Suprapubic skin (tissue), 3 donors: Measurements from ENCODE around the gene MYO5B.

Experiments used
- CTCF ChIP-seq, 2 donors: fragments of 200-600 bp in 1 of 2; fragments of 450-650 bp in 1 of 2; sonication (generic) in 1 of 2; IDR thresholded peaks; one replicate each; pipeline ENCODE4 v1.5.1; 2016 to 2019; ENCODE audit warnings: antibody characterized with exemption in 2 of 2, mild to moderate bottlenecking in 1 of 2, moderate library complexity in 1 of 2
- POLR2AphosphoS5 ChIP-seq, 3 donors: sonication (generic); formaldehyde crosslinking; IDR thresholded peaks; one replicate each; pipeline ENCODE4 v1.6.1; 2017; ENCODE audit warnings: antibody characterized with exemption in 3 of 3

GRCh38 chr18:49901862-49902340 lies 293.0 kb downstream of the MYO5B start:
- TF ChIP-seq CTCF (IDR thresholded peaks at IDR 0.05) = no peak
- no peak for TF ChIP-seq POLR2AphosphoS5 (IDR thresholded peaks at IDR 0.05)
